DMS79 treated with DMSO at 0.1 percent for 48 hours (cell line): Measurements from ENCODE around the gene PLET1.

ENCODE experiments used
- DNase-seq: peaks from one replicate; lab custom pipeline; 2025; lab: John Stamatoyannopoulos, UW

The PLET1 gene, protein sequence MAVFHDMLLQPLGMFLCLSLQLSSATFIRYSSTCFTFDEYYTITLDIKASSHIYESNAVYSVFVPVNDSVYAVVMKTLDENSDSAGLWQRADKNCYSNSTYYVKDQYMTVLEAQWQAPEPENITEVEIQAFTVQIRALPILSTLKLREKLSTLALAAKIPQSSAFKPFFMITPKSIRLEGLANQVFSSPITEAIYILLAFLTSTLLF

DNA sequence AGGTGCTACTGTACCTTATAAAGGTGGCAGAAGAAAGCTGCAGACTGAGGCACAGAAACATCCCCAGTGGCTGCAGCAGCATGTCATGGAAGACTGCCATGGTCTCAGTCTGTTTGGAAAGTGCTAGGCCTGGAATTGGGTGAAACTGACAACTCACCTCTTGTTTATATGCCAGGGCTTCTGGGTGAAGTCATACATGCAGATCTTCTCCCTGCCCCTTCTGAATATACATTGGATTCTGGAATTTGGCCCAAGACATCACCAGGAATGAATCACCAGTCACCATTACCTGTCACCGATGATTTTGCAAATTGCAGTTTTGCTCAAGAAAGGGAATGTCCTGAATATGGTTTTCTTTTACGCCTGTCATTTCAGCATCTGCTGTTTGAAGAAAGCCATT lies at the start of gene PLET1:
Gene PLET1 (minus strand): TSS at position 371 of the 400 bp plus-strand sequence. CDS start 271 bp downstream, at position 100.
- no peak for DNase-seq

- no peak for DNase-seq
Measured at GRCh38 chr11:112310419-112310818, 49.8 kb upstream of the PLET1 start.

- DNase-seq = no peak
Measured at GRCh38 chr11:112308651-112309050, 48.0 kb upstream of the PLET1 start.

DNA sequence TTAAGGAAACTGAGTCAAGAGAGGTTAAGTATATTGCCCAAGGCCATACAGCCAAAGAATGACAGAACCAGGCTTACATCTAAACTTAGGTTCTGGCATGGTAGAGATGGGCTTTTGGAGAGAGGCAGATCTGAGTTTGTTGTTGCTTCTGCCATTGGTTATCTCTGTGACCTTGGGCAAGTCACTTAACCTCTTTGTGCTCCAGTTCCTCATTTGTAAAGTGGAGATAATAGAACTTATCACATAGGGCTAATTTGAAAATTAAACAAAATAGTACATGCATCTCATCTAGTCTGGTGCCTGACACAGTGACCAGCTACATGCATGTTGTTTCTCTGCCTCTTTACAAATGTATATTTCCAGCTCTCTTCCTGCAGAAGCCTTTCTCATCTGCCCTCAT lies 47.0 kb upstream of the PLET1 start:
- no peak for DNase-seq

- DNase-seq = no peak
Measured at GRCh38 chr11:112306230-112306629, 45.6 kb upstream of the PLET1 start.

DNA sequence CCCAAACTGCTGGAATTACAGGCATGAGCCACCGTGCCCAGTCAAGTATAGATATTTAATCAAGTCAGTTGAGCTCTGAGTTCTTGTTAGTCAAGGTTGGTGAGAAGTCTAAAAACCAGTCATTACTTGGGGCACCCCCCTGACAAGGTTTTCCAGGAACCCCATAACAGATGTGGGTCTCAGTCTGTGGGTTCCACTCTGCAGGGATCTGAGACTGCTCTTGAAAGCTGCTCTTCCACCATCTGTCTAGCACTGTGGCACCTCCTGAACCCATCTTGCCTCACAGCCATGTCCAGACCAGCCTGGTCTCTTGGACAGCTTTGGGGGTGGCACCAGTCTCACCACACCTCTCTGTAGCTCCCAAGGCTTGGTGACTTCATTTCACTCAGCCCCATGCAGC lies 44.3 kb upstream of the PLET1 start:
- no peak for DNase-seq

DNA sequence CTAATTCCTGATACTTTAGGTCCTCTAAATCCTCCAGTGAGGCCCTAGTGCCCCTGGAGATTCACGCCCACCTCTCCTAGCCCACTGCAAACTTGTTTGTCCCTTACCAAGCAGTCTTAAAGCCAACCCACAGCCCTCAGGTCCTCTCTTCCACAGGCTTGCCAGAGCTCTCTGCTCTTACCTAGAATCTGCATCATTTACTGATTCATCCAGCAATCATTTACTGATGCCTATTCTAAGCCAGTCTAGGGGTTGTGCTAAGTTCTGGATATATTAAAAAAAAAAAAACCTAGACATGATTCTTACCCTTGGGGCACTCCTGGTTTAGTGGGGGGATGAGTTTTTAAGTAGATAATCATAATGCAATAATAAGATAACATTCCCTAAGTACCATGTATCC lies 43.0 kb upstream of the PLET1 start:
- DNase-seq = no peak

- DNase-seq = no peak
Measured at GRCh38 chr11:112302226-112302868, 41.7 kb upstream of the PLET1 start.

DNA sequence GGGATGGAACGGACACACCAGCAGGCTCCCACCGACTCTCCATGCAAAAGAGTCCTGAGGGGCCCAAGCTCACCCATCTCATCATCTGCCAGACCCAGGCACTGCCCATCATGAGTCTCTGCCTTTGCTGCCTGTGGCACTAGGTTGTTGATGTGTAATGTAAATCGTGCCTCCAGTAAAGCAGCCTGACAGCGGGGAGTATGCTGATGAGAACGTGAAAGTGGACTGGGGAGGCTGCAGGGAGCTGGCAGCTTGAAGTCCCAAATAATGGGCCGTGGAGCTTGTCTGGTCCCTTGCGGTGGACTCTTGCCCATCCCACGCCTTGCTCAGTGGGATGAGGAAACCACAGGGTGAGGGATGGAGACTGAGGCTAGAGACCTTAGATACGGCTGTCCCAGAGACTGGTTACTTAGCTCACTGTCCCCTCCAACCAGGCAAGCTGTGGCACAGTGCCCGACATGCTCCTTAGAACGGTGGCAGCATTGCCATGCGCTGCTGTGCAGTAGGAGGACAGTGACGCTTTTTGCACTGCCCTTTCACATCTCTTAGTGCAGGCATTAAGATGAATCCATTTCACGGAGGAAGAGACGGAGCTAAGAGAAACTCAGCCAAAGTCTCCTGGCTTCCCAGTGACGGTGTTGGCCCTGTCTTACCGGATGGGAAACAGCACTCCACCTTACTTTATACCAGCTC lies 39.6 kb upstream of the PLET1 start:
- DNase-seq = no peak

- DNase-seq = no peak
Measured at GRCh38 chr11:112298535-112298934, 37.9 kb upstream of the PLET1 start.

DNA sequence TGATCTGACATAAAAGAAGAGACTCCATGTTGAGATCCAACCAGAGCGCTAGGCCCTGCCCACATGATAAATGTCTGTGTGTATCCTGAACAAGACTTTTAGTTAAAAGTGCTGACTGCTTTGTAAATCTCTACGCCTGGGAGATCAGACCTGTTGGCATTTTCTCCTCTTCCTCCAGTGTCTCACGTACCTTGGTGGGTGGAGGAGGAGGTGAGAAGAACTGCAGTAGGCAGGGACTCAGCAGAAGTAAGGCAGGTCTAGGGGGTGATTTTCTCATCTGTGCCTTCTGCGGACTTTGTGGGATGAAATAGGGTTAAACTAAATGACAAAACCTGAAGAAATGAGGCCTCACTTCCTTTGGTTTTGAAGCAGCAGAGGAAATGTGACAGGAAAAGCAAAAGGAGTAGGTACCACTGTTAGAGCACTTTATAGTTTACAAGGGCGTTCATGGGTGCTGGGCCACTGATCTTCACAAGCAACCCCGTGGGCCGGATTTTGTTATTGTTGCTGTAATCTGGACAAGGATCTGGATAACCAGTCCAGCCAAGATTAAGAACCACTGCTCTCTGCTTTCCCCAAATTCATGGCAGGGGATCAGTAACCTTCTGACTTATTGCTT lies 36.7 kb upstream of the PLET1 start:
- no peak for DNase-seq

GRCh38 chr11:112296044-112296443 lies 35.4 kb upstream of the PLET1 start:
- no peak for DNase-seq

- DNase-seq = no peak
Measured at GRCh38 chr11:112294688-112295340, 34.2 kb upstream of the PLET1 start.

DNA sequence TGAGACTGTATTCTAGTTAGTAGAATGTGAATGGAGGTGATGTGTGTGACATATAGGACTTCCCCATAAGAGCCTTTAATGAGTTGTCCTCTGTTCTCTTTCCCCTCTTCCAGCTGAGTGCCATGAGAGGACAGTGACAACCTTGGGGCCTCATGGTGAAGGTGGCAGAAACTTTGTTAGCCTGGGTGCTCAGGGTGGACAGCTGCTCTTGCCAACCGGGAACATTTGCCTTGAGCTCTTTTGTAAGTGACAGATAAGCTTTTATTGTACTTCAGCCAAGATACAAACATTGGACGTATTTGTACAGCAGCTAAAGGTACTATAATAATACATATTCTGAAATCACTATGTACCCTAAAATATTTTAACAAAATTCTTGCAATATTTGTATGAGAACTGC lies 33.0 kb upstream of the PLET1 start:
- DNase-seq = no peak

DNA sequence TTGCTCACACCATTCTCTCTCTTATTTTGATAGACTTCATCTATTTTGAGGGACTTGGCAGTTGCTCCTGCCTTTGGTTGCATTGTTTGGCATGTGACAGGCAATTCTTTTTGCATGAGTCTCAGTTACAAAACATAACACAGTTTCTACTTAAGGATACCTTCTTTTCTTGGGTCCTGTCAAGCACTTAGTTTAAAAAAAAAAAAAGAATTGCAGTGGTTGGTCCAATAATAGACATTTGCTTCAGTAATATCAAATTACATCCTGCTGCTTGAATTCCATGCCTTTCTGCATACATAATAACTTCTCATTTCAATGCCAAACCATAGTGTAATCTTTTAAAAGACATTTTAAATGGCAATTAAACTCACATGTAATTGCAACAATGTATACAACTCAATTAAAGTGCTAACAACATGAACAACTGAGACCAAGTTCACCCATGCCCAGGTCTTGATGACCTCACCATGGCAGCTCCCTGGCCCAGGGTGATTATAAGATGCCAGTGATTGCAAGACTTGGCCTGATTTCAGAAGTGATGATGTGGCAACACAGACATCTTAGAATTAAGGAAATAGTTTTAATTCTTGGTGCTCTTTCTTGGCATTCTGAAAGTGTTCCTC lies 32.2 kb upstream of the PLET1 start:
- peak; percentile 43 for DNase-seq

DNA sequence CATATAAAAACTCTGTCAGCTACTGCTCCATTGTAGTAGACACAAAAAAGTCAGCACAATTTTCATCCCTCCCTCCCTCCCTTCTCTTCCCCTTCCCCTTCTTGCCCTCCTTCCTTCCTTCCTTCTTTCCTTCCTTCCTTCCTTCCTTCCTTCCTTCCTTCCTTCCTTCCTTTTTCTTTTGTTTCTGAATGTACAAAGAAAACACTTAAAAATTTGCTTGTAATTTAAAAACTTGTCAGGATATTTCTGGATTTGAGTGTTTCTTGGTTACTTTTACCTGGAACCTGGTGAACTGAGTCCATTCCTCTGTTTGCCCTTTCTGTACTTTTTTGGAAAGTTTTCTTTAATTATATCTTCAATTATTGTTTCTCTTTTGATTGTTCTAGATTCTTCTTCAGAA lies 31.5 kb upstream of the PLET1 start:
- DNase-seq = no peak

GRCh38 chr11:112291191-112291590 lies 30.5 kb upstream of the PLET1 start:
- DNase-seq = no peak

GRCh38 chr11:112290493-112290850 lies 29.8 kb upstream of the PLET1 start:
- peak; percentile 38 for DNase-seq

DNA sequence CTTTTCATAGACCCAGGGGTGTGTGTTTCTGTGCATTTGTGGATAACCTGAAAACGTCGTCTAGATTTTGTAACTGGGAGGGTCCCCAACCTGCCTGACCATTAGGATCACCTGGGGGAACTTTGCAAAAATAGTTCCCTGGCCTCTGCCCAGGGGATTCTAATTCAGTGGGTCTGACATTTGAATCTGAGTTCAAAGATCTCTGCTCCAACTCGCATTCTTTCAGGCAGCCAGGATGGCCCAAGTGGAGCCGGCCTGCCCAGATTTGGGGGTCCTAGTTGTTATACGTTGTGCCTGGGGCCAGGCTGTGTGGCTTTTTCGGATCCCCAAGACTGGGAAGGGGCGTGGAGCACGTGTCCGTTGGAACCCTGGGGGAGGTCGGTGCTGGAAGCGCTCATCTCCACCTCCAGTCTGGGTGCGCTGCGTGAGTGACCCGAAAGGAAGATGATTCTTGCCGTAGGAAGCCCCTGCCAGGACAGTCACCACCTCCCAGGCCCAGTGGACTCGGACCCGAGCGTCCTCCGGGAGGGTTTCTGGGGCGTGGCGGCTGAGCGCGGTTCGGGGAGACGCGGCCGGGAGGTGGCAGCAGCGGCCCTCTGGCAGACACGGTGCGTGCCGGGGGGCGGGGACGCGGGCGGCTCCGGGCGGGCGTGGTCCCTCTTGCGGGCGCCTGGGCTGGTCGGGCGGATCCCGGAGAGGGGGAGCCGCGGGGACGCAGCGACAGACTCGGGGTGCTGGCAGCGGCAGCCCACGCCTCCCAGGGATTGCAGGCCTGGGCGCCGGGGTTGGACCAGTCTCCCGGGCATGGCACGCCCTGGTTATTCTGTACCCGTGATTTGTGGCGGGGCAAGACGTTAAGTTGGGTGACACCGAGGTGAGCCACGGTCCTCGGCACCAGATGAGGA lies 29.2 kb upstream of the PLET1 start:
- DNase-seq = peak; percentile 45

DNA sequence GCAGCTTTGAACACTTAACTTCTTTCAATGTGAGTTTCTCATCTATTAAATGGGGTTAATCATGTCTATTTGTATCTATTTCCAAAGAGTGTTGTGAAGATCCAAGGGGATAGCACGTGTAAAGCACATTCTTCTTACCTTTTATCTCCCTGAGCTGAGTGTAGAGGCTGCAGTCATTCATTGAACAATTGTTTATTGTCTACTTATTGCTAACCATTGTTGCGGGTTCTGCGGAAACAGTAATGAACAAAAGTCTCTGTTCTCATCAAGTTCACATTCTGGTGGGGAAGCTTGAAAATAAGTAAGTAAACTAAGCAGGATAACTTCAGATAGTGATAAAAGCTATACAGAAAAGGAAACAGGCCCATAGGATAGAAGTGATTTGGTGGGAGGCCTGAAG lies 27.4 kb upstream of the PLET1 start:
- DNase-seq = no peak

- DNase-seq = no peak
Measured at GRCh38 chr11:112285841-112286311, 25.2 kb upstream of the PLET1 start.
